HG03097 (cell line): ENCODE results near the gene DMC1.

Experiments
- ATAC-seq: cut with Tn5 transposase; IDR thresholded peaks from one replicate; pipeline ENCODE4 v1.9.1; 2021; ENCODE audit not compliant: unreplicated experiment, low FRiP score

DMC1 gene

GRCh38 chr22:38504731-38505540 lies 65.0 kb downstream of the DMC1 start:
- no peak for ATAC-seq

- ATAC-seq: no peak
Measured at GRCh38 chr22:38503021-38503420, 67.0 kb downstream of the DMC1 start.

- ATAC-seq: no peak
Measured at GRCh38 chr22:38501797-38502672, 67.9 kb downstream of the DMC1 start.

GRCh38 chr22:38497869-38498268 lies 72.1 kb downstream of the DMC1 start:
- no peak for ATAC-seq

GRCh38 chr22:38494939-38495338 lies 75.0 kb downstream of the DMC1 start:
- no peak for ATAC-seq

- ATAC-seq: no peak
Measured at GRCh38 chr22:38494498-38494897, 75.5 kb downstream of the DMC1 start.

- no peak for ATAC-seq
Measured at GRCh38 chr22:38491707-38492348, 78.2 kb downstream of the DMC1 start.

GRCh38 chr22:38490915-38491314 lies 79.1 kb downstream of the DMC1 start:
- no peak for ATAC-seq

- no peak for ATAC-seq
Measured at GRCh38 chr22:38490475-38490874, 79.5 kb downstream of the DMC1 start.

- ATAC-seq: no peak
Measured at GRCh38 chr22:38489561-38490145, 80.3 kb downstream of the DMC1 start.

- ATAC-seq: no peak
Measured at GRCh38 chr22:38489142-38489541, 80.8 kb downstream of the DMC1 start.

GRCh38 chr22:38487946-38488345 lies 82.0 kb downstream of the DMC1 start:
- no peak for ATAC-seq

GRCh38 chr22:38485783-38486182 lies 84.2 kb downstream of the DMC1 start:
- no peak for ATAC-seq

GRCh38 chr22:38484244-38484643 lies 85.7 kb downstream of the DMC1 start:
- ATAC-seq: no peak

GRCh38 chr22:38482662-38483308 lies 87.2 kb downstream of the DMC1 start:
- no peak for ATAC-seq

GRCh38 chr22:38481871-38482332 lies 88.1 kb downstream of the DMC1 start:
- no peak for ATAC-seq

GRCh38 chr22:38481162-38481870 lies 88.7 kb downstream of the DMC1 start:
- no peak for ATAC-seq

- ATAC-seq: no peak
Measured at GRCh38 chr22:38479096-38479837, 90.7 kb downstream of the DMC1 start.

- no peak for ATAC-seq
Measured at GRCh38 chr22:38477585-38477984, 92.4 kb downstream of the DMC1 start.
